K562 (cell line): ENCODE data around the gene PSMD8. TPM values are rescaled to one million over a fixed set of nuclear protein-coding genes. Genes with fewer than 3 reads are reported as not detected.

Experiments used
- E2F8 ChIP-seq: fragments of 450-650 bp; IDR thresholded peaks from 2 replicates; pipeline ENCODE4 v1.7.1; 2018; ENCODE audit warnings: mild to moderate bottlenecking, low read depth; ENCODE audit not compliant: partially characterized antibody
- LCOR ChIP-seq: sonication (generic); formaldehyde crosslinking; IDR thresholded peaks from 2 replicates; pipeline ENCODE4 v1.8.0; 2022; ENCODE audit warnings: mild to moderate bottlenecking, missing genetic modification reagents
- MTA2 ChIP-seq: fragments of 450-650 bp; IDR thresholded peaks from 2 replicates; pipeline ENCODE4 v1.6.1; 2016; ENCODE audit warnings: low read depth
- NR1H2 ChIP-seq: sonication (generic); formaldehyde crosslinking; IDR thresholded peaks from 2 replicates; pipeline ENCODE4 v1.4.0; 2020; ENCODE audit warnings: mild to moderate bottlenecking, missing genetic modification reagents
- NR4A1 ChIP-seq, 2 experiments: fragments of 250-450 bp in 1 of 2; fragments of 450-650 bp in 1 of 2; sonication (Bioruptor Pico) in 1 of 2; IDR thresholded peaks; 2 replicates each; pipeline versions ENCODE4 v1.4.0 to v1.6.1; 2016 to 2020; ENCODE audit warnings: mild to moderate bottlenecking in 2 of 2, missing compliant biosample characterization in 1 of 2, missing genetic modification characterization in 1 of 2, moderate library complexity in 1 of 2
- RB1 ChIP-seq: fragments of 450-650 bp; IDR thresholded peaks from 2 replicates; pipeline ENCODE4 v1.6.1; 2017; ENCODE audit warnings: low read depth, mild to moderate bottlenecking
- RBM34 ChIP-seq: fragments of 200-400 bp; formaldehyde crosslinking; IDR thresholded peaks from 2 replicates; pipeline ENCODE4 v1.6.1; 2018; ENCODE audit warnings: low read length, borderline replicate concordance; ENCODE audit not compliant: insufficient read depth
- SMAD1 ChIP-seq: fragments of 150-350 bp; IDR thresholded peaks from 2 replicates; pipeline ENCODE4 v1.6.1; 2014; ENCODE audit warnings: low read length, low read depth; ENCODE audit not compliant: partially characterized antibody
- SRF ChIP-seq, 2 experiments: fragments of 250-450, 450-650 bp in 1 of 2; sonication (Bioruptor Pico) in 1 of 2; sonication (generic) in 1 of 2; formaldehyde crosslinking; IDR thresholded peaks; 2 replicates each; pipeline versions ENCODE4 v1.5.0 to v1.5.1; 2020 to 2022; ENCODE audit warnings: mild to moderate bottlenecking in 1 of 2, missing genetic modification reagents in 1 of 2
- ZC3H4 ChIP-seq: sonication (generic); formaldehyde crosslinking; IDR thresholded peaks from 2 replicates; pipeline ENCODE4 v1.9.0; 2021; ENCODE audit warnings: missing genetic modification reagents, borderline replicate concordance
- ZNF124 ChIP-seq: sonication (generic); formaldehyde crosslinking; IDR thresholded peaks from 2 replicates; pipeline ENCODE4 v1.8.1; 2022; ENCODE audit warnings: missing genetic modification reagents
- ZNF165 ChIP-seq: fragments of 250-450 bp; sonication (Bioruptor Pico); IDR thresholded peaks from 2 replicates; pipeline ENCODE4 v1.4.0; 2020; ENCODE audit warnings: borderline replicate concordance
- ZNF668 ChIP-seq: fragments of 250-450 bp; sonication (Bioruptor Pico); IDR thresholded peaks from 2 replicates; pipeline ENCODE4 v1.8.0; 2022; ENCODE audit warnings: mild to moderate bottlenecking, inconsistent platforms
- ZNF764 ChIP-seq: fragments of 250-450 bp; sonication (Bioruptor Pico); IDR thresholded peaks from 2 replicates; pipeline ENCODE4 v1.4.0; 2020; ENCODE audit warnings: low read depth, mild to moderate bottlenecking, moderate library complexity
- polyA plus RNA-seq, 8 experiments: library from polyadenylated mRNA; depleted of rRNA in 4 of 8; stranded (reverse) in 5 of 8; unstranded in 3 of 8; fragments of >200 nt; fragmentation: Nextera tagmentation in 2 of 8; fragmentation: Illumina TruSeq in 1 of 8; extraction: Ambion mirVana in 2 of 8; extraction: Trizol in 1 of 8; gene quantifications; 2 replicates each; pipeline versions ENCODE4 v1.2.1 to v1.2.3, GENCODE V29; 2011 to 2014; ENCODE audit warnings: inconsistent platforms in 1 of 8, missing spikeins in 1 of 8
- total RNA-seq, 7 experiments: library from RNA; depleted of rRNA in 6 of 7; stranded (reverse); fragments of >200 nt in 6 of 7; fragmentation: Illumina TruSeq in 2 of 7; extraction: Trizol in 2 of 7; gene quantifications; 2 replicates each; pipeline versions ENCODE4 v1.2.1 to v1.2.3, GENCODE V29; 2011 to 2021; ENCODE audit warnings: low replicate concordance in 1 of 7
- TF ChIP-seq, protein P1 (sequence below): fragments of 250-450 bp; sonication (Bioruptor Pico); IDR thresholded peaks from 2 replicates; pipeline ENCODE4 v1.6.1; 2021; ENCODE audit warnings: mild to moderate bottlenecking
- TF ChIP-seq, protein P2 (sequence below): fragments of 450-650 bp; IDR thresholded peaks from 2 replicates; pipeline ENCODE4 v1.6.1; 2016; ENCODE audit warnings: borderline replicate concordance
- TF ChIP-seq, protein P3 (sequence below): fragments of 250-450 bp; sonication (Bioruptor Pico); IDR thresholded peaks from 2 replicates; pipeline ENCODE4 v1.4.0; 2020
- TF ChIP-seq, protein P4 (sequence below): fragments of 450-650 bp; formaldehyde crosslinking; IDR thresholded peaks from 2 replicates; pipeline ENCODE4 v1.4.0; 2020; ENCODE audit warnings: mild to moderate bottlenecking

Gene PSMD8
- total and polyA plus RNA-seq, 9 of the 15 experiments (the other 6 are each of a cell fraction or from before 2014, with no cell fraction given) = 130 to 583 (median 315) TPM

- no peak for TF ChIP-seq ZNF764 (CRISPR knock-in tag)
- TF ChIP-seq, protein P1, sequence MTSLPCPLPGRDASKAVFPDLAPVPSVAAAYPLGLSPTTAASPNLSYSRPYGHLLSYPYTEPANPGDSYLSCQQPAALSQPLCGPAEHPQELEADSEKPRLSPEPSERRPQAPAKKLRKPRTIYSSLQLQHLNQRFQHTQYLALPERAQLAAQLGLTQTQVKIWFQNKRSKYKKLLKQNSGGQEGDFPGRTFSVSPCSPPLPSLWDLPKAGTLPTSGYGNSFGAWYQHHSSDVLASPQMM = no peak
- no peak for TF ChIP-seq RBM34
- 0 out of 2 replicates have a peak, but pooled peaks have one; percentile 50 for TF ChIP-seq NR4A1 (CRISPR knock-in tag; IDR thresholded peaks at IDR 0.05)
- peak; percentile 61; the same call in 1 of the 2 replicates for TF ChIP-seq NR4A1 (tag; IDR thresholded peaks at IDR 0.05)
- TF ChIP-seq, protein P2, sequence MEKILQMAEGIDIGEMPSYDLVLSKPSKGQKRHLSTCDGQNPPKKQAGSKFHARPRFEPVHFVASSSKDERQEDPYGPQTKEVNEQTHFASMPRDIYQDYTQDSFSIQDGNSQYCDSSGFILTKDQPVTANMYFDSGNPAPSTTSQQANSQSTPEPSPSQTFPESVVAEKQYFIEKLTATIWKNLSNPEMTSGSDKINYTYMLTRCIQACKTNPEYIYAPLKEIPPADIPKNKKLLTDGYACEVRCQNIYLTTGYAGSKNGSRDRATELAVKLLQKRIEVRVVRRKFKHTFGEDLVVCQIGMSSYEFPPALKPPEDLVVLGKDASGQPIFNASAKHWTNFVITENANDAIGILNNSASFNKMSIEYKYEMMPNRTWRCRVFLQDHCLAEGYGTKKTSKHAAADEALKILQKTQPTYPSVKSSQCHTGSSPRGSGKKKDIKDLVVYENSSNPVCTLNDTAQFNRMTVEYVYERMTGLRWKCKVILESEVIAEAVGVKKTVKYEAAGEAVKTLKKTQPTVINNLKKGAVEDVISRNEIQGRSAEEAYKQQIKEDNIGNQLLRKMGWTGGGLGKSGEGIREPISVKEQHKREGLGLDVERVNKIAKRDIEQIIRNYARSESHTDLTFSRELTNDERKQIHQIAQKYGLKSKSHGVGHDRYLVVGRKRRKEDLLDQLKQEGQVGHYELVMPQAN = peak; percentile 90
- TF ChIP-seq RB1 = peak; percentile 93
- TF ChIP-seq SRF (CRISPR knock-in tag; IDR thresholded peaks at IDR 0.05) = peak in 1 of 2 experiments; percentile 87; a peak in 2 of 4 replicates
- peak; percentile 74 for TF ChIP-seq E2F8
- no peak for TF ChIP-seq MTA2
- 0 out of 2 replicates have a peak, but pooled peaks have one; percentile 29 for TF ChIP-seq NR1H2 (CRISPR knock-in tag)
- no peak for TF ChIP-seq ZNF668 (CRISPR knock-in tag)
- TF ChIP-seq, protein P3, sequence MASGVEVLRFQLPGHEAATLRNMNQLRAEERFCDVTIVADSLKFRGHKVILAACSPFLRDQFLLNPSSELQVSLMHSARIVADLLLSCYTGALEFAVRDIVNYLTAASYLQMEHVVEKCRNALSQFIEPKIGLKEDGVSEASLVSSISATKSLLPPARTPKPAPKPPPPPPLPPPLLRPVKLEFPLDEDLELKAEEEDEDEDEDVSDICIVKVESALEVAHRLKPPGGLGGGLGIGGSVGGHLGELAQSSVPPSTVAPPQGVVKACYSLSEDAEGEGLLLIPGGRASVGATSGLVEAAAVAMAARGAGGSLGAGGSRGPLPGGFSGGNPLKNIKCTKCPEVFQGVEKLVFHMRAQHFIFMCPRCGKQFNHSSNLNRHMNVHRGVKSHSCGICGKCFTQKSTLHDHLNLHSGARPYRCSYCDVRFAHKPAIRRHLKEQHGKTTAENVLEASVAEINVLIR (CRISPR knock-in tag) = peak; percentile 71; the same call in 1 of the 2 replicates
- TF ChIP-seq, protein P4, sequence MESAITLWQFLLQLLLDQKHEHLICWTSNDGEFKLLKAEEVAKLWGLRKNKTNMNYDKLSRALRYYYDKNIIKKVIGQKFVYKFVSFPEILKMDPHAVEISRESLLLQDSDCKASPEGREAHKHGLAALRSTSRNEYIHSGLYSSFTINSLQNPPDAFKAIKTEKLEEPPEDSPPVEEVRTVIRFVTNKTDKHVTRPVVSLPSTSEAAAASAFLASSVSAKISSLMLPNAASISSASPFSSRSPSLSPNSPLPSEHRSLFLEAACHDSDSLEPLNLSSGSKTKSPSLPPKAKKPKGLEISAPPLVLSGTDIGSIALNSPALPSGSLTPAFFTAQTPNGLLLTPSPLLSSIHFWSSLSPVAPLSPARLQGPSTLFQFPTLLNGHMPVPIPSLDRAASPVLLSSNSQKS (CRISPR knock-in tag) = no peak
- TF ChIP-seq SMAD1 = peak; percentile 79
- peak; percentile 67; the same call in 1 of the 2 replicates for TF ChIP-seq ZNF165 (CRISPR knock-in tag)
- no peak for TF ChIP-seq ZC3H4
- no peak for TF ChIP-seq ZNF124 (CRISPR knock-in tag)
- peak; percentile 84; the same call in 1 of the 2 replicates for TF ChIP-seq LCOR (CRISPR knock-in tag)
These were observed at the start of gene PSMD8 (continued) for GRCh38 chr19:38374332-38375097.
